ENCODE data around the gene RDH14. TPM values are rescaled to one million over a fixed set of nuclear protein-coding genes. Genes with fewer than 3 reads are reported as not detected.

RDH14 gene
- total and polyA plus RNA-seq, 2 of the 4 experiments (the other 2 are of a cell fraction): 11.9 to 12.2 TPM

GRCh38 chr2:18516112-18516511, 44.3 kb downstream of the RDH14 start (continued):
- no peak for TF ChIP-seq POLR2A (IDR thresholded peaks at IDR 0.05; ENCODE audit: low read depth, low read length)

- peak overlapping the region; percentile 93 for H3K18ac ChIP-seq (ENCODE audit: low read depth, low read length)
- no peak overlapping the region for H3K4me2 ChIP-seq (ENCODE audit: low read depth, low read length)
- no TSS peak for BruUV-seq (replicated peaks)
- TF ChIP-seq MAZ (IDR thresholded peaks at IDR 0.05; ENCODE audit: borderline replicate concordance, low read depth, low read length) (no peak), NFE2L2 (IDR thresholded peaks at IDR 0.05; ENCODE audit: low read depth, low read length) (no peak), RAD21 (IDR thresholded peaks at IDR 0.05; ENCODE audit: low read length) (no peak), BHLHE40 (IDR thresholded peaks at IDR 0.05; ENCODE audit: low read depth, low read length) (no peak), SMC3 (IDR thresholded peaks at IDR 0.05; ENCODE audit: low read depth, low read length) (no peak), CTCF (conservative IDR thresholded peaks at IDR 0.05; ENCODE audit: low read depth, low read length) (no peak), POLR2A (IDR thresholded peaks at IDR 0.05; ENCODE audit: low read depth, low read length) (no peak), RFX5 (IDR thresholded peaks at IDR 0.05; ENCODE audit: low read depth, low read length) (no peak), MAFK (IDR thresholded peaks at IDR 0.05; ENCODE audit: low read depth, low read length) (no peak)
- TF ChIP-seq, protein P1, sequence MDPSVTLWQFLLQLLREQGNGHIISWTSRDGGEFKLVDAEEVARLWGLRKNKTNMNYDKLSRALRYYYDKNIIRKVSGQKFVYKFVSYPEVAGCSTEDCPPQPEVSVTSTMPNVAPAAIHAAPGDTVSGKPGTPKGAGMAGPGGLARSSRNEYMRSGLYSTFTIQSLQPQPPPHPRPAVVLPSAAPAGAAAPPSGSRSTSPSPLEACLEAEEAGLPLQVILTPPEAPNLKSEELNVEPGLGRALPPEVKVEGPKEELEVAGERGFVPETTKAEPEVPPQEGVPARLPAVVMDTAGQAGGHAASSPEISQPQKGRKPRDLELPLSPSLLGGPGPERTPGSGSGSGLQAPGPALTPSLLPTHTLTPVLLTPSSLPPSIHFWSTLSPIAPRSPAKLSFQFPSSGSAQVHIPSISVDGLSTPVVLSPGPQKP (IDR thresholded peaks at IDR 0.05; ENCODE audit: borderline replicate concordance, low read depth, low read length): no peak
- ChIA-PET POLR2A (ENCODE audit: unreplicated experiment) (no interaction called here), CTCF (interaction anchor here (0.6 to 0.9 kb wide), 3 partner anchors 123 to 411 kb away, joined by 3 to 6 read pairs (median 5); no protein-coding TSS in a partner anchor)
- peak overlapping the region; percentile 91 for H2AK5ac ChIP-seq (ENCODE audit: low read depth, low read length)
- intact Hi-C loops (cut with micrococcal nuclease): loop anchor here (5.0 kb wide), 1 partner anchor 127 kb away; no protein-coding TSS in a partner anchor
- peak overlapping the region; percentile 2 for H2AK9ac ChIP-seq (replicated peaks; ENCODE audit: low read depth, low read length, poor library complexity)
- no peaks in the 10 kb centered on the region for H3K9me3 ChIP-seq (ENCODE audit: control insufficient read depth, insufficient read depth, low read length)
- H3K14ac ChIP-seq (replicated peaks; ENCODE audit: low read depth, low read length): peak overlapping the region; percentile 73
- peaks cover 27% of the 10 kb centered on the region for H3K4me1 ChIP-seq (ENCODE audit: control insufficient read depth, insufficient read depth, low read length)
- no peak for ATAC-seq (ENCODE audit: low read depth)
- no peaks in the 10 kb centered on the region for H3K79me1 ChIP-seq (ENCODE audit: low read depth in 1 of 2, low read length in 2 of 2)
- peak overlapping the region; percentile 33; the same call in 2 of the 3 replicates for H2BK15ac ChIP-seq (ENCODE audit: low read depth, low read length)
- H2AFZ ChIP-seq (replicated peaks; ENCODE audit: low read length, poor library complexity): peak overlapping the region; percentile 68
- in situ Hi-C loops (cut with MboI; ENCODE audit: low sequenced_read_pairs): loop anchor here (25.0 kb wide), 1 partner anchor 1148 kb away; no protein-coding TSS in a partner anchor
- peak overlapping the region; percentile 95 for H2BK120ac ChIP-seq (ENCODE audit: low read depth, low read length)
- H3K27ac ChIP-seq (ENCODE audit: insufficient read depth, low read length): peak overlapping the region; percentile 93; the same call in 1 of the 2 replicates
- H3K56ac ChIP-seq (ENCODE audit: extremely low read depth, insufficient read depth, low read length): peak overlapping the region; percentile 86
- H4K91ac ChIP-seq (ENCODE audit: insufficient read depth, low read depth, low read length): peak overlapping the region; percentile 92
- no peaks in the 10 kb centered on the region for H3K27me3 ChIP-seq (ENCODE audit: control insufficient read depth, insufficient read depth, low read length)
- H3K9ac ChIP-seq (ENCODE audit: low read depth, low read length): peak overlapping the region; percentile 54
- H2BK5ac ChIP-seq (ENCODE audit: low read depth, low read length, poor library complexity, severe bottlenecking): peak overlapping the region; percentile 91
- peak overlapping the region; percentile 88 for H3K23ac ChIP-seq (ENCODE audit: low read depth, low read length)
- H3K9me1 ChIP-seq (ENCODE audit: insufficient read depth, low read length): peaks cover 23% of the 10 kb centered on the region
- H3K4me3 ChIP-seq (ENCODE audit: insufficient read depth, low read depth, low read length): no peak overlapping the region
- H4K8ac ChIP-seq (ENCODE audit: low read depth in 2 of 2, low read length in 2 of 2): peak overlapping the region; percentile 25 to 80
- H2BK20ac ChIP-seq (ENCODE audit: low read depth, low read length): peak overlapping the region; percentile 90
- no peak for DNase-seq
- H4K20me1 ChIP-seq (ENCODE audit: insufficient read depth, low read length): no peaks in the 10 kb centered on the region
- H3K4ac ChIP-seq (ENCODE audit: low read depth, low read length): peak overlapping the region; percentile 94
- H3K36me3 ChIP-seq (ENCODE audit: control insufficient read depth, insufficient read depth, low read length): no peaks in the 10 kb centered on the region
- WGBS, 2 experiments (ENCODE audit: extremely low coverage in 2 of 2, insufficient read length in 1 of 2): 60% methylated on average over 1 of the region's 4 CpGs; no CpG with 5 or more reads in 1 of the 2 experiments
- dilution Hi-C loops (cut with HindIII; ENCODE audit: low sequenced_read_pairs, unreplicated experiment): no loop called here
- H4K5ac ChIP-seq (ENCODE audit: low read depth, low read length): peak overlapping the region; percentile 91
Observed at GRCh38 chr2:18514526-18515461, 45.7 kb downstream of the RDH14 start.

Measured in IMR-90 (cell line).